B cell (primary cell): ENCODE measurements around the gene MFSD6L. TPM values are rescaled to one million over a fixed set of nuclear protein-coding genes. Genes with fewer than 3 reads are reported as not detected.

ENCODE experiments used
- ATAC-seq: fragments of 200-7000 bp; cut with Tn5 transposase; one replicate; pipeline ENCODE4 v1.10.0; 2021; ENCODE audit warnings: low read depth, mild to moderate bottlenecking, moderate number of reproducible peaks, moderate library complexity
- CTCF ChIA-PET: fragments of 350-600 bp; sonication (Branson Sonifier 250); formaldehyde crosslinking; loops from one replicate; lab custom pipeline; 2021; ENCODE audit warnings: antibody characterized with exemption, inconsistent platforms; lab: Charles Lee
- POLR2A ChIA-PET: fragments of 350-600 bp; sonication (Branson Sonifier 250); formaldehyde crosslinking; loops from one replicate; lab custom pipeline; 2021; ENCODE audit warnings: antibody characterized with exemption; lab: Charles Lee
- DNase-seq: peaks from one replicate; pipeline ENCODE4 v3.0.0; 2013
- H2AFZ ChIP-seq: 2 replicates; pipeline ENCODE4 v1.6.1; 2012; ENCODE audit warnings: mild to moderate bottlenecking, low read depth, low read length; ENCODE audit not compliant: insufficient read depth, poor library complexity, severe bottlenecking
- H3K27ac ChIP-seq, 2 donors: 1 replicate in 1 of 2; 2 replicates in 1 of 2; pipeline ENCODE4 v1.5.1; 2012 to 2013; ENCODE audit warnings: low read length in 2 of 2, mild to moderate bottlenecking in 2 of 2, moderate library complexity in 1 of 2
- H3K27me3 ChIP-seq, 4 experiments: fragments of 200-600 bp in 1 of 4; sonication (generic) in 1 of 4; replicated peaks in 1 of 4; 1 replicate in 2 of 4; 2 replicates in 2 of 4; pipeline versions ENCODE4 v1.6.1 to v1.7.0; 2013 to 2016; ENCODE audit warnings: low read length in 3 of 4, mild to moderate bottlenecking in 2 of 4, mixed read lengths in 1 of 4, moderate library complexity in 1 of 4; ENCODE audit not compliant: insufficient read depth in 4 of 4, control insufficient read depth in 3 of 4; ENCODE audit errors: control extremely low read depth in 1 of 4
- H3K36me3 ChIP-seq, 2 experiments: replicated peaks in 1 of 2; 1 replicate in 1 of 2; 2 replicates in 1 of 2; pipeline versions ENCODE4 v1.6.1 to v1.7.1; 2013; ENCODE audit warnings: low read length in 1 of 2; ENCODE audit not compliant: insufficient read depth in 2 of 2, control insufficient read depth in 1 of 2; ENCODE audit errors: control extremely low read depth in 1 of 2, extremely low read depth in 1 of 2
- H3K4me1 ChIP-seq, 2 donors: fragments of 200-600 bp in 1 of 2; sonication (generic) in 1 of 2; 1 replicate in 1 of 2; 2 replicates in 1 of 2; pipeline versions ENCODE4 v1.5.1 to v1.6.1; 2013 to 2017; ENCODE audit warnings: low read length in 2 of 2; ENCODE audit not compliant: control insufficient read depth in 2 of 2, insufficient read depth in 2 of 2
- H3K4me2 ChIP-seq: replicated peaks from 2 replicates; pipeline ENCODE3; 2012; ENCODE audit warnings: mild to moderate bottlenecking, low read depth, low read length; ENCODE audit not compliant: poor library complexity, severe bottlenecking
- H3K4me3 ChIP-seq, 5 experiments: fragments of 200-600 bp in 1 of 5; sonication (generic) in 1 of 5; 1 replicate in 3 of 5; 2 replicates in 2 of 5; pipeline versions ENCODE4 v1.5.1 to v1.7.0; 2011 to 2016; ENCODE audit warnings: low read length in 4 of 5, mild to moderate bottlenecking in 4 of 5, low read depth in 2 of 5, control low read depth in 1 of 5, moderate library complexity in 1 of 5; ENCODE audit not compliant: insufficient read depth in 1 of 5; ENCODE audit errors: control extremely low read depth in 1 of 5, extremely low read depth in 1 of 5
- H3K79me2 ChIP-seq: fragments of 200-600 bp; sonication (generic); one replicate; pipeline ENCODE4 v1.6.0; 2016; ENCODE audit warnings: low read length; ENCODE audit not compliant: control insufficient read depth, insufficient read depth
- H3K9ac ChIP-seq: fragments of 200-600 bp; sonication (generic); 2 replicates; pipeline ENCODE4 v1.6.1; 2017; ENCODE audit warnings: mild to moderate bottlenecking, low read length, moderate library complexity
- H3K9me3 ChIP-seq, 3 donors: one replicate each; pipeline versions ENCODE4 v1.6.1 to v1.7.1; 2013; ENCODE audit warnings: low read length in 2 of 3; ENCODE audit not compliant: control insufficient read depth in 2 of 3, insufficient read depth in 1 of 3; ENCODE audit errors: control extremely low read depth in 1 of 3
- H4K20me1 ChIP-seq: 2 replicates; pipeline ENCODE4 v1.6.0; 2012; ENCODE audit warnings: mild to moderate bottlenecking, low read length; ENCODE audit not compliant: insufficient read depth, control insufficient read depth, poor library complexity, severe bottlenecking
- H3K27ac Mint-ChIP-seq: one replicate; pipeline ENCODE4 v1.8.0; 2021; ENCODE audit warnings: mixed read lengths
- H3K27me3 Mint-ChIP-seq: one replicate; pipeline ENCODE4 v1.8.0; 2021; ENCODE audit warnings: mixed read lengths
- H3K4me1 Mint-ChIP-seq: one replicate; pipeline ENCODE4 v1.8.0; 2021; ENCODE audit warnings: mixed read lengths
- H3K4me3 Mint-ChIP-seq: one replicate; pipeline ENCODE4 v1.8.0; 2021; ENCODE audit warnings: mixed read lengths
- H3K9me3 Mint-ChIP-seq: one replicate; pipeline ENCODE4 v1.8.0; 2022; ENCODE audit warnings: mixed read lengths; ENCODE audit not compliant: insufficient read depth
- EZH2 ChIP-seq: IDR thresholded peaks from 2 replicates; pipeline ENCODE4 v1.6.1; 2012; ENCODE audit warnings: borderline replicate concordance, low read depth, mild to moderate bottlenecking, moderate library complexity, low read length; ENCODE audit not compliant: insufficient read depth, poor library complexity, severe bottlenecking
- WGBS: methylation state at CpG from one replicate; pipeline ENCODE4 v1.1.5; 2013; ENCODE audit warnings: missing lambda C conversion rate; ENCODE audit not compliant: insufficient coverage; 5-methylcytosine and 5-hydroxymethylcytosine counted together
- intact Hi-C: fragments of 100-400 bp; cut with micrococcal nuclease; formaldehyde crosslinking; loops from one replicate; pipeline ENCODE4 v1.10.0; 2022
- polyA plus RNA-seq: library from polyadenylated mRNA; depleted of rRNA; stranded (reverse); fragments of >200 nt; gene quantifications from 2 replicates; pipeline ENCODE4 v1.2.3, GENCODE V29; 2012
- total RNA-seq, 2 donors: library from RNA; stranded (reverse); fragments of 120-200 nt in 1 of 2; gene quantifications; 1 replicate in 1 of 2; 2 replicates in 1 of 2; pipeline versions ENCODE4 v1.2.3 to v1.2.4, GENCODE V29; 2013 to 2022
- TF ChIP-seq, protein P1 (sequence below): fragments of 200-600 bp; IDR thresholded peaks from one replicate; pipeline ENCODE4 v1.8.0; 2022; ENCODE audit warnings: antibody characterized with exemption, mild to moderate bottlenecking

Gene MFSD6L
- total and polyA plus RNA-seq, 2 donors (not counting 1 experiment from before 2014, with no cell fraction given) = 0.24 to 0.37 TPM

DNA sequence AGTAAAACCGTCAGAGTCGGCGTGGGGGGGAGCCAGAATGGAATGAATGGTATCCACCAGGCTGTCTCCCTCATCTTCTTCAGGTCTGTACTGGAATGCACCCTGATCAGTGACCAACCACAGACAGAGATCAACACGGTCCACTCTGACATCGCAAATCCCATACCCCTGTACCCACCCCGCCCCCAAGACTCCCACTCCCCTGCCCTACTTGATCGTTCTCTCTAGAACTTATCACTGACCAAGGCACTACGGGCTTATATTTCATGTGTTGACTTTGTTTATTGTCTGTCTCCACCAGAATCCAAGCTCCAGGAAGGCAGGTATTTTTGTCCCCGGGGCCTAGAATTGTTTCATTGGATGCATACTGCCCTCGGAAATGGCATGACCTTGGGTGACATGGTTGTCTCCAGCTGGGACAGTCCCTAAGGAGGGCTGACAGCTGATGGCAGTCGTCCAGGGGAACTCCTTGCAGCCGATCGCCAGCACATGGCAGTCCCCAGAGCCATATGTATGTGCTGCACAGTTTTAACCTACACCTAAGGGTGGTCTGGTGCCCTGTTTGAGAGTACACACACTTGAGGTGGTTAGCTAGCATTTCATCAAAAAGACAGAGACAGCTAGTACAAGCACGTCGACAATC, 526 bp upstream of the MFSD6L start:
- Mint-ChIP-seq H3K27ac (no peak overlapping the region), H3K4me1 (peaks cover 13% of the 10 kb centered on the region), H3K27me3 (no peaks in the 10 kb centered on the region), H3K4me3 (no peak overlapping the region), H3K9me3 (no peaks in the 10 kb centered on the region)
- CTCF ChIA-PET = interaction anchor here (0.6 to 5.1 kb wide), 19 partner anchors 9 to 729 kb away, joined by 3 to 56 read pairs (median 4); partner anchors contain the start of genes PIK3R5 and PIK3R6
- Histone ChIP-seq H3K4me2 (peak overlapping the region; percentile 30), H3K9ac (no peak overlapping the region), H3K4me3 (no peak overlapping the region), H3K27ac (no peak overlapping the region), H3K9me3 (no peaks in the 10 kb centered on the region), H3K27me3 (no peaks in the 10 kb centered on the region), H3K4me1 (peaks cover 0 to 7% of the 10 kb centered on the region in 2 donors), H4K20me1 (no peaks in the 10 kb centered on the region), H2AFZ (no peak overlapping the region), H3K79me2 (no peaks in the 10 kb centered on the region), H3K36me3 (no peaks in the 10 kb centered on the region)
- POLR2A ChIA-PET = no interaction called here
- 78% methylated on average over 6 of the region's 15 CpGs for WGBS
- ATAC-seq = no peak
- DNase-seq = no peak
- intact Hi-C loops = loop anchor here (1.0 kb wide), 2 partner anchors 96 to 199 kb away; no protein-coding TSS in a partner anchor
- TF ChIP-seq, protein P1, sequence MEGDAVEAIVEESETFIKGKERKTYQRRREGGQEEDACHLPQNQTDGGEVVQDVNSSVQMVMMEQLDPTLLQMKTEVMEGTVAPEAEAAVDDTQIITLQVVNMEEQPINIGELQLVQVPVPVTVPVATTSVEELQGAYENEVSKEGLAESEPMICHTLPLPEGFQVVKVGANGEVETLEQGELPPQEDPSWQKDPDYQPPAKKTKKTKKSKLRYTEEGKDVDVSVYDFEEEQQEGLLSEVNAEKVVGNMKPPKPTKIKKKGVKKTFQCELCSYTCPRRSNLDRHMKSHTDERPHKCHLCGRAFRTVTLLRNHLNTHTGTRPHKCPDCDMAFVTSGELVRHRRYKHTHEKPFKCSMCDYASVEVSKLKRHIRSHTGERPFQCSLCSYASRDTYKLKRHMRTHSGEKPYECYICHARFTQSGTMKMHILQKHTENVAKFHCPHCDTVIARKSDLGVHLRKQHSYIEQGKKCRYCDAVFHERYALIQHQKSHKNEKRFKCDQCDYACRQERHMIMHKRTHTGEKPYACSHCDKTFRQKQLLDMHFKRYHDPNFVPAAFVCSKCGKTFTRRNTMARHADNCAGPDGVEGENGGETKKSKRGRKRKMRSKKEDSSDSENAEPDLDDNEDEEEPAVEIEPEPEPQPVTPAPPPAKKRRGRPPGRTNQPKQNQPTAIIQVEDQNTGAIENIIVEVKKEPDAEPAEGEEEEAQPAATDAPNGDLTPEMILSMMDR = no peak

DNA sequence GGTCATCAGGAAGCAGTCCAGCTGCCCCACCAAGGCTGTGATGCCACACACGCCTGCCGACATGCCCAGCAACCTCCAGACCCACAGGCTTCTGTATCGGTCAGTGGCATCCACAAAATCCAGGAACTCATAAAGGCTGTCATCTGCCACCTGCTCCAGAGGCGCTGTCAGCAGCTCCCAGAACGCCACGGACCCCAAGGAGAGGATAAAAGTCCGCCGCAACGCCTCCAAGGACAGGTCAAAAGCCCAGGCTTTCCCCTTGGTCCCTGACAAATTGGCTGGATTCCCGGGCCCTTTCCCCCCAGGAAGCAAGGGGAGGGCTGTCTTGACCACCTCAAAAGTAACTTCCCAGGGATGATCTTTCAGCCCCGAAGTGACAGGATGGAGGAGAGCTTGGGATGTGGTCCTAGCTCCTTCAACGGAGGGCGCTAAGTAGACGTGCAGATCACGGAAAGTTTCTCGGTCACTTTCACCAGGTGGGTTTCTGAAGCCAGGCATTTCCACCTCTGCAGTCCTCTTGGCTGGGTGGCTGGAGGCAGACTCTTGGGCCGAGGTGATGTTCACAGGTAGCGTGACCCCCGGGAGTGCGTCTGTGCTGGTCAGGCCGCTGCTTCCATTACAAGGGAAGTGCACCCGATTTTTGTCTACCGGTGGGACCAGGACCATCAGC, 854 bp downstream of the MFSD6L start:
- POLR2A ChIA-PET = no interaction called here

More for the DNA sequence above, 854 bp downstream of the MFSD6L start:
- Mint-ChIP-seq H3K27ac (no peak overlapping the region), H3K9me3 (peaks cover 1% of the 10 kb centered on the region), H3K4me1 (peaks cover 16% of the 10 kb centered on the region), H3K27me3 (no peaks in the 10 kb centered on the region), H3K4me3 (no peak overlapping the region)
- Histone ChIP-seq H3K9ac (no peak overlapping the region), H3K9me3 (no peaks in the 10 kb centered on the region), H3K36me3 (no peaks in the 10 kb centered on the region), H2AFZ (no peak overlapping the region), H4K20me1 (no peaks in the 10 kb centered on the region), H3K4me1 (peaks cover 3 to 5% of the 10 kb centered on the region in 2 donors), H3K4me2 (no peak overlapping the region), H3K27me3 (no peaks in the 10 kb centered on the region), H3K4me3 (no peak overlapping the region), H3K79me2 (no peaks in the 10 kb centered on the region), H3K27ac (no peak overlapping the region)
- TF ChIP-seq, protein P1 = no peak
- no peak for TF ChIP-seq EZH2
- CTCF ChIA-PET = interaction anchor here (0.7 to 5.1 kb wide), 9 partner anchors 13 to 389 kb away, joined by 3 to 56 read pairs (median 9); partner anchors contain the start of gene PIK3R5
- ATAC-seq (no peak), DNase-seq (no peak)
- 93% methylated on average over 22 of the region's 23 CpGs for WGBS
- intact Hi-C loops = no loop called here
